Stimulated activated naive CD4-positive, alpha-beta T cell treated with Interleukin-2 at 50 U/mL for 16 hours (primary cell): ENCODE results near the gene SCNN1A.
"Not testable (repeated sequence)": the region's sequence is repeated elsewhere in the genome, so short reads cannot be mapped to it uniquely, and the experiment has no call there.

ENCODE experiments used
- DNase-seq: peaks from one replicate; lab custom pipeline; 2025; lab: John Stamatoyannopoulos, UW

Gene SCNN1A

DNA sequence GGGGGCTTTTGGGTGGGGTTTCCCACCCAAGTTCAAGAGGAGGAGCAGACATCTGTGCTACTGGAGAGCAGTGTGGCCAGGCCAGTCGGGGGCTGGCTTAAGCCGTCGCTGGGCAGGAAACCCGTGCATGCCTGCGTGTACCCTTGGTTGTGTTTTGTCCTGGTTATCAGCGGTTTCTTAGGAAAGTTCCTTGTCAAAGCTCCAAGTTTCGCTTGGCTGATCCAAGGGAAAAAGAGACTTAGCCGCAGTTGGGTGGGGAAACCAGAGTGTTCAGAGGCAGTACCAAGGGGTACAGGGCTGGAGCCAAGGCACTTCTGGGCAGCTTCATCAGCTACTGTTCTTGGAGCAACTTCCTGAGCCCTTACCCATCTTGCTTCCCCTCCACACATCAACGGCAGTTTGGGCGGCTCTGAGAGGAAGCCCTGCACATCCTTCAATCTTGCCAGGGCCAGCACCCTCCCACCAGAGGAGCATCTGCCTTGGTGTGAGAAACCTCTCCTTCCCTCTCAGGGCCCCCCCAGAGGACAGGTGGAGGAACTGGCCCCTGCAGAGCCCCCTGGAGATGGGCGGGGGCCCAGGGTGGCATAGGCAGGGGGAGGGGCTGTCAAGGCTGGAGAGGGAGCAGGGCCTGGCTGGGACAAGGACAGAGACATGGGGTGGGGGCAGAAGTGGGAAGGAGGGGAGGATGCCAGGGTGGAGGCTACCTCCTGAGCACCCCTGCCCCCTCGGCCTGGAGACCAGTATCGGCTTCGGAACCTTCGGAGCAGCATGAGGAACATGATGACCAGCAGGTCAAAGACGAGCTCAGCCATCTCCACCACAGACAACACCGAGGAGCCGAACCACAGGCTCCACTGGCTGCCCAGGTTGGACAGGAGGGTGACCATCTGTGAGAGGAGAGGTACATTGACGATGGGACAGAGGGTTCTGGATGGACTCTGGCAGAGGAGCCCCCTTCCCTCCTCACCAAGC lies 27.7 kb downstream of the SCNN1A start:
- no peak for DNase-seq

DNA sequence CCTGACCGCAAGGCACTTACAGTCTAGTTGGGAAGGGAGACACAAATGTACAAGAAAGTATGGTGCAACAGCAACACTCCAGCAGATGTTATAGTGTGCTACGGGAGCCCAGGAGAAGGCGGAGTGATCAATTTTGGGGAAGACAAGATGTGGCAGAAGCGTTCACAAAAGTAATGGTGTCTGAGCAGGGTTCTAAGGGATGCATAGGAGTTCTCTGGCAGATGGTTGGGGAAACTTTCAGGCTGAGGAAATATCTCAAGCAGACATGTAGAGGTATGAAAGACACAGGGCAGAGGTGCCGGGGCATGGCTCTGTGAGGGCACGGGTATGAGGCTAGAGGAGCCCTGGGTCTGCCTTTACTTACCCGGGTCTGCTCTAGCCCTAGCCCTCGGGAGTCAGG lies 28.4 kb downstream of the SCNN1A start:
- DNase-seq, result no peak

DNA sequence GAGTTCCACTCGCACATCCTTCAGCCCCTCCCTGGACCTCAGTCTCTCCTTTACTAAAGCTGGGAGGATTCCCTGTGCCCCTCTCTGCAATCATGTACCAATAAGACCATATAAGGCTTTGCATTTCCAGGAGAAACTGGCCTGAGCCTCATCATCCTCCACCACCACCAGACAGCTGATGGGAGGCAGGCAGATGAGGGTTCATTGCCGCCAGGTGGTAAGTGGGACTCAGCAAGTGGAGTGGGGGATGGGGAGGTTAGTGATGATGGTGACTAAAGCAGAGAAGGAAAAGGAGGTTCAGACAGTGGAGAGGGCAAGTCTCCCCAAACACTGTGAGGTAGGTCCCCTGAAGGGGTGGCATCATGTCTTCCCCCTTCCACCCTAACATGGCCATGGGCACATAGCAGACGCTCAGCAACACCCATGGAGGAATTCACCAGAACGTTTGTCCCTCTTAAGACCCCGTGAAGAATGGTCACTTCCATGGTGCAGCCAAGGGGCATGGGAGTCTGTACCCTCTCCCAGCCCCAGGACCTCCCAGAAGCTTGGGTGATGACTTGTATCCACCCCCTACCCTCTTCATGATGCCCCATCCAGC lies 29.0 kb downstream of the SCNN1A start:
- DNase-seq, result no peak

DNA sequence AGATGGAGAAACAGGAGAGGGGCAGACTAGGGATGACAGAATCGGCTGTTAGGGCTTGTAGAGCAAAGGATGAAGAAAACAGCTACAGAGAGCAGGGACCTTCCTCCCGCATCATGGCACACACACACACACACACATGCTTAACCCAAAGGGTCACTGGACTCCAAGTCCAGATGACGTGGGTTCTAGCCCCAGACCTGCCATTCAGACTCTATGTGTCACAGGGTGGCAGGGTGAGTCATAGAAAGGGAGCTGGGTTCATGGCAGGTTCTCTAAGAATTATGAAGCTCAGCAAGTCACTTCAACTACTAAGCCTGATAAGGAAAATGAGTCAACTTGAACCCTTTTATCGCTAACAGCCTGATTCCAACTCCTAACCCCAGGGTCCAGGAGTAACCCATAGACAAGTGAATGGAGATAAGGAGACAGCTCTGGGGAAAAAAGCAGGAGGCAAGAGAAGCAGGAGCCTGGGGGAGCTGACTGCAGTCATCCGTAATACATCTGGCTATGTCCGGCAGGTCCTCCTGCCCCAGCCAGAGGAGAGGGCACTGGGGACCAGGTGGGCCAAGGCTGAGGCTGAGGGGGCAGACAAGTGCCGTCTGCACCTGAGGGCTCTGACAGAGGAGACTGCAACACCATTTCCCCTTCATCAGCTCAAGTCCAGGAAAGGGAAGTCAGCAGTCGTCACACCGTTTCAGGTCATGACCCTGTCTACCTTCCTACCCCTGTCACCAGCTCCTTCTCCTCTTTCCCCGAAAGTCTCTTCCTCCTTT lies 29.9 kb downstream of the SCNN1A start:
- DNase-seq, result peak; percentile 33

DNA sequence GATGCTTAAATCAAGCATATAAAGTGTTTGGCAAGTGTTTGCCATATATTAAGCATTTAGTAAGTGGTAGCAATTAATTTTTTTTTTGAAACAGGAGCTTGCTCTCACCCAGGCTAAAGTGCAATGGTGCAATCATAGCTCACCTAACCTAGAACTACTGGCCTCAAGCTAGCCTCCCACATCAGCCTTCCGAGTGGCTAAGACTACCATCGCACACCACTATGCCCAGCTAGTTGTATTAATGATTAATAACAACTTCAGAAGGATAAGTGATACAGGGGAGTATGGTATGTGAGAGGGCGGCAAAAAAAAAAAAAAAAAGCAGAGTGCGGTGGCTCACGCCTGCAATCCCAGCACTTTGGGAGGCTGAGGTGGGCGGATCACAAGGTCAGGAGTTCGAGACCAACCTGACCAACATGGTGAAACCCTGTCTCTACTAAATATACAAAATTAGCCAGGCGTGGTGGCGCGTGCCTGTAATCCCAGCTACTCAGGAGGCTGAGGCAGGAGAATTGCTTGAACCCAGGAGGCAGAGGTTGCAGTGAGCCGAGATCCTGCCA lies 31.2 kb downstream of the SCNN1A start:
- not testable (repeated sequence) for DNase-seq

DNA sequence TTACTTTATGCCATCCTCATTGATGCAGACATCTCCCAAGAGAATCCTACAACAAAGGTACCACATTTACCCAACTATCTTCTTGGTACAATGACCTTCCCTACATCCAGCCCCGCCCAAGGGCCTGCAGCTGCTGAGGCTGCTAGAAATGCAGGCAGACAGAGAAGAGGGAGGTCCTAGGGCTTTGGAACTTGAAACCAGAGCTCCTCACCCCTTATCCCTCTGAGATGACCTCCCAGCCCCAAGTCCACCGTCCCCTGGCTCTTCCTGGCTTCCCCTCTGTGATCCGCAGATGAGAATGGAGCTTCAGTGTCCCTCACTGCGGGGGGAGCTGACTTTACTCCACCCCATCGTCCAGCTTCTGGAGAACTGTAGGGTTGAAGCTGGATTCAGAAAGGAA lies 31.8 kb downstream of the SCNN1A start:
- DNase-seq, result no peak

DNA sequence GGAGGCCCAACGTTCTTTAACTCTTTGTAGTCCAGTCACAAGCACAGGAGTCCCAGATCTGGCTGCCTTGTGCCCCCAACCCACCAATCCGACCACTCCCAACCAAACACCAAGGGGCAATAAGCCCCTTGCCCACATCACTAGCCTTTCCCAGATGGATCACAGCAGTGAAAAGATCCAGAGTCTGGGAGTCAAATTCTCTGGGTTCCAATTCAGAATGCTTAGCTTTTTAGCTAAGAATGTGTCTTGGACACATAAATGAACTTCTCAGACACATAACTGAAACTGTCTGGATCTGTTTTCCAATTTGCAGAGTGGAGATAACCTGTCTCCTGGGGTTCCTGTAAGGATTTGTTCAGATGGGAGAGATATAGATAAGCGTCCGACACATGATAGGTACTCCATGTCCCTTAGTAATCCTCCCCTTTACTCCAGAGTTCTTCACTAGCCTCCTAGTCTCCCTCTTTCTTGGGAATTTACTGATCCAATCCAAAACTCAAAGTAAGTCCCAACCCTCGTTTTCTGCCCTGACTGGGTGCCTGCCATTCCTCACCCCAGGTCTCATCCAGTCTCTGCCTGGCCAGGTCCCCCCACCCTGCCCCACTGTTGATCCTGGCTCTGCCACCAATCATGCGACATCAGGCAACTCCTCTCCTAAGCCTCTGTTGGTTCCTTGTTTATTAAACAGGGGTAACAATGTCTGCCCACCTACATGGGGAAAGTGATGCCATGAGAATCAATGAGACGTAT lies 33.0 kb downstream of the SCNN1A start:
- no peak for DNase-seq

DNA sequence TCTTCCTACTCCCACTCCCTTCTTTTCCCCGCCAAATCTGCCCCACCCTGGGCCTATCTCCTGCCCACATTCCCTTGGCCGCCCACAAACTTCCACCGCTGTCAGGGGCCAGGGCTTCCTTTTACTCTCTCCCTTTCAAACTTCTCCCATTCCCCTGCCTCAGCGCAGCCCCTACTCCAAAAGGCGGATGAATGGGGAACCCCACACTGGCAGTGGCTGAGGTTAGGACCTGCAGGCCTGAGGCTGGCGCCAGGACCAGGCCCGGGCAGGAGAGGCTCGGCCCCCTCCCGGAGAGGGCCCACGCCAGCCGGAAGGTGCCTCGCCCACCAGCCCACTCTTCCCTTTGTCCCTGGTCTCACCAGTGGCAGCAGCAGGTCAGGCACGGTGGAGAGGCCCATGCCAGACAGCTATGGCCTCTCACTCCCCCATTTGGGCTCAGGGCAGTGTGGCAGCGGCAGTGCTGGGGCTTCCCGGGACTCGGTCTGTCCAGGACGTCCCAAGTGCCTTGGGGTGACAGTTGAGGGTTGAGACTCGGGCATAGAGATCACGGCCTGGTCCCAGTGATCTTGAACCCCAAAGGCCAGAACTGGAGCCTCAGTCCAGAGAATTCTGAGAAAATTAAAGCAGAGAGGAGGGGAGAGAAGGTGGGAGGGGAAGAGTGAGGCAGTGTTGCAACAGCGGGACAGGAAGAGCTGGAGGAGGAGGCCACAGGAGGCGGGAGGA lies 33.8 kb downstream of the SCNN1A start, which contains the start of gene TNFRSF1A:
Gene TNFRSF1A (minus strand): TSS at position 660 of the 723 bp plus-strand sequence. CDS start 262 bp downstream, at position 398.
- DNase-seq, result peak; percentile 56

DNA sequence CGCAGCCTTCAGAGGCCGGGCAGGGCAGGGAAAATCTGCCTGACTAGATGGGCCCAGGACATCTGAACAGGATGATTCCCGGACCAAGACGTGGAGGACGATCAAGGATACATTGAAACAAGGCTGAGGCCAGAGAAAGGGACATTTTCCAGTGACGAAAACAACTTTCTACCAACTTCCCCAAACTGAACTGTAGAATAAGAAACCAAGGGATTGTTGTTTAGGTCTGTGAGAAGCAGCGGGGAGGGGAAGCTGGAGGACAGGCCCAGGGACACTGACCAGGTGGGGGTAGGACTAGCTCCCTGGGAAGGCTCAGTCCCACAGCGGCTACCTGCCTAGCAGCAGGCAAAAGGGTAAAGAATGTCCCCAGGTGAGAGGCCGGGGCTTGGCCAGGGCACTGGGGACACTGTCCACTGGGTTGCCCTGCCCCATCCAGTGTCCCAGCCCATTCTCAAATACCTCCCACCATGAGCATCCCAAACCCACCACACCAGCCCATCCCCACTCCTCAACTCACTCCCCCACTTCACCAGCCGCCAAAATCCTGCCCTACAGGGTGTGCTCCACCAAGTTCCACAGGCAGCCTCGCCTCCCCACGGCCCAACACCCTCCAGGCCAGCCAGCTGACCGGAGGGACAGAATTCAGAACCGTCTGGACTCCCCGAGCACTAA lies 34.5 kb downstream of the SCNN1A start:
- DNase-seq, result no peak

DNA sequence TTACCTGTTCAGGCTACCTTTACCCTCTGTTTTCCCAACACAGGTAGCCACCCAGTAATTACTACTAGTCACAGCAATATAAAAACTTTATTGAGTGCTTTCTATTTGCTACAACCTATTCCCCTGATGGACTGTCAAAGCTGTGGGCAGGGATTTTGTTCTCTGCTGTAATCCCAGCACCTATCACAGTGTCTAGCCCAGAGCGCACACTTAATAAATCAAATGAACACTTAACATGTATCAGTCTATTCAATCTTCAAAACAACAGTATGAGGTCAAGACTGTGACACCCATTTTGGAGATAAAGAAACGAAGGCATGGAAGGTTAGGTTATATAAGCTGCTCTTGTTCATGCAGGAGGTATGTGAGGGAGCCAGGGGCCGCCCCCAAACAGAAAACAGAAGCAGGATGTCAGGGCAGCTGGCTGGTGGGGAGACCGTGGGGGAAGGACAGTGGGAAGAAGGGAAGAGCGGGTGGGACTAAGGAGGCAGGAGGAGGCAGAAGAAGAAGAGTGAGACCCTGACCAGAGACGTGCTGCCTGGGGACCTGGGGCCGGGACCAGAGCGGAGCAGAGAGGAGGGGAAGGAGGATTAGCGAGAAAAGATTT lies 35.2 kb downstream of the SCNN1A start:
- no peak for DNase-seq

DNA sequence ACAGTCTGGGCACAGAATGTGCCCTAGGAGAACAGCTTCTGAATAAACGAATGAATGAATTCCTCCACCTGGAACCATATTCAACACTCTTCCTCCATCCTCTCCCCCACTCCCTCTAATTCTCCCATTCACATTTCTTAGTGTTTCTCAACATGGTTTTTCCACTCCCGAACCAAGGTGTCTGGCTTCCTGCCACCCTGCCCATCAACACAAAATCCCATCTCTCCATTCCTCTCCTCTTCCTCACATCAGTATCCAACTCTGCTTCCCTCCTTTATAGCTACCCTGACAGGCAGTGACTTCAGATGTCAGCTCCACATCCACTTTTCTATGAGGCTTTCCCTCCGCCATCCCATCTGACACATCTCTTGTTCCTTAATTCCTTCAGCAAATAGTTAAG lies 36.4 kb downstream of the SCNN1A start:
- DNase-seq, result no peak

DNA sequence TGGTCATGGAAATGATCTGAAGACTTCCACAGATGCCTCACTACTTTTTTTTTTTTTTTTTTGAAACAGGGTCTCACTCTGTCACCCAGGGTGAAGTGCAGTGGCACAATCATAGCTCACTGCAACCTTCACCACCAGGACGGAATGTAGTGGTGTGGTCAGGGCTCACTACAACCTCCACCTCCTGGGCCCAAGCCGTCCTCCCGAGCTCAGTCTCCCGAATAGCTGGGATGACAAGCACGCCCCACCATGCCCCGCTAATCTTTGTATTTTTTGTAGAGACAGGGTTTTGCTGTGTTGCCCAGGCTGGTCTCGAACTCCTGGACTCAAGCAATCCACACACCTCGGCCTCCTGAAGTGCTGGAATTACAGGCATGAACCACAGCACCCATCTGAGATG lies 36.8 kb downstream of the SCNN1A start:
- DNase-seq, result not testable (repeated sequence)

DNA sequence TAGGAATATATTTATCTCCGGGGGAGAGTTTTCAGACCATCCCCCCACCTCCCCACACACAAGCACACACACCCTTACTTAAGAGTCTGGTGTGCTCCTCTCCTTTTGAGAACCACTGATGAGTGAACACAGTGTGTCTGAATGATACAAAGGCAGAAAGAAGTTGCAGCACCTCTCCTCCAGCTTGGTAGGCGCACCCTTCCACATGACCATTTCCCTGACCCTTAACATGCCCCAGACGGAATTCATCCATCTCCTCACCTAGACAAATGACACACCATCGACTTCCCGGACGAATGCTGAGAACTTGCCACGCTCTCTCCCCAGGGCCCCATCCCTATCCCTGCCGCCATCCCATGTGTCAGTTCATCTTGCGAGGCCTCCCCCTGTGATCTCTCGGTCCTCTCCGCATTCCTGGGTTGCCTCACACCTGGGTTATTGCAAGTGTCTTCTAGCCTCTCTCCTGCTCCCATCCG lies 37.4 kb downstream of the SCNN1A start:
- DNase-seq, result no peak

DNA sequence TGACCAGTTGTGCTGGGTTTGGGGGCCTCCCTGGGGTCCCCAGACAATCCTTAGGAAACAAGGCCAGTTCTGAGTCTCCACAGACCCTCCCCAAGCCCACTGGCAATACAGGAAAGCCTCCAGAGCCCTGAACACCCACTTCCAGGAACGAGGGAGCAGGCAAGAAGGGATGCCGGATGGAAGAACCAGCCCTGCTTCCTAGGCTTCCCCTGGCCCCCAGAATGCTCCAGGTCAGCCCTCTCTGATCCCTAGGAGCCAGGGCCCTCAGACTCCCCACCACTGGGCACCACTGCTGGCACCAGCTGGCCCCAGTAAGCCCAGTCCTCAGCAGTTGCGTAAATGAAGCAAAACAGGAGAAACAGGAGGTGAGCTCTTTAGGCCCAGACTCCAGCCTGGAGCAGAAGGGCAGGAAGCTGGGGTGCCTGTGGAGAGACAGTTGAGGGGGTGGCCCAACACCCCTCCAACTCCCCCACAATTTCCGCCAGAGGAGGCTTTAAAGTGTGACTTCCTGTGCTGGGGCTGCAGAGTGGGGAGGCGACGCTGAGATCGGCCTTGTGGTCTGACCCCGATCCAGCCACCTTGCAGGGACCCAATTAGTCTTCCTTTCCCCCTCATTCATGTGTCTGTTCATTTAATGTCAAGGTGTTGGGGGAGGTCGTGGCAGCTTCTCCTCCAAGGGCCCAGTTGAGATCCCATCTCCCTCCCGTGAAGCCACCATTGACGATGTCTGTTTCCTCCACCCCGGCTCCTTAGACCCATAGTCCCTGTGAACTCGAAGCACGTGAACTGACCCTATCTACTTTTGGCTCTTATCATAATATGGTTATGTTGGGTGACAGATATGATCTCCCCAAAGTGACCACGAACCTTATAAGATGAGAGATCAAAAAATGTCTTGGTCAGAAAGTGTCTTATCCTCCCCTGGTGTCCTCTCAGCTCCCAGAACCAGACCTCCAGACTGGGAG lies 38.2 kb downstream of the SCNN1A start:
- DNase-seq, result peak; percentile 30

DNA sequence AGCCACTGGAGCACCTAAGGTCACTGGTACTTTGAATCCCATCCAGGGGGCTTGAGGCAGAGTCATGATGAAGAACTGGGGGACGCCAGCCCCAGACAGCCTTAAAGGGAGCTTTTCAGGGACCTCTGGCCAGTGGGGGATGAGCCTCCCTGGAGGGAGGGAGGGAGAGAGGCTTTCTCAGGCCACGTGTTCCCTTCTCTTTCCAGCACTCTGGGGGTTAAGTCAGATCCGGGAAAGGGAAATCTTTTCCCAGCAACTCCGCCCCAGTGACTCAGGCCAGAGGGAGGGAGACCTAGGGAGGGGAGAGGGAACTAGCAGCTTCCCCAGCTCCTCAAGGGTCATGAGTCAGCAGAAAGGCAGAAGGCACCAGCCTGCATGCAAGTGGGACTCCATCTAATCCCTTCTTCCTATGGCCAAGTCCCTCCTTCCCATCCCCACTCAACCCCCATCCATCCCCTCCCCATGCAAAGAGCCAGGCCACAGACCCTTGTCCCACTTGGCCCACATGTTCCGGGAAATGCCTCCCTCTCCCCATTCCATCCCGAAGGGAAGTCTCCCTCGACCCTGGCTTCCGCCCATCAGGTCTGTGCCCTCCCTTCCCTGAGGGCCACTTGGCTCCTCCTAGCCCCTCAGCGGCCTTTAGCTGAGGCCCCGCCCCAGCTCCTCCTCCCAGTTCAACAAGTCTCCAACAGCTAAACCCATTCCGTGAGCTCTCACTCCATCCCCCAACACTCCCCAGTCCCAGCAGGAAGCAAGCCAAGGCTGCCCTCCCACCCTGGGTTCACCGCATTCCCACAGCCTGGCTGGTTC lies 39.1 kb downstream of the SCNN1A start:
- DNase-seq, result peak; percentile 43

DNA sequence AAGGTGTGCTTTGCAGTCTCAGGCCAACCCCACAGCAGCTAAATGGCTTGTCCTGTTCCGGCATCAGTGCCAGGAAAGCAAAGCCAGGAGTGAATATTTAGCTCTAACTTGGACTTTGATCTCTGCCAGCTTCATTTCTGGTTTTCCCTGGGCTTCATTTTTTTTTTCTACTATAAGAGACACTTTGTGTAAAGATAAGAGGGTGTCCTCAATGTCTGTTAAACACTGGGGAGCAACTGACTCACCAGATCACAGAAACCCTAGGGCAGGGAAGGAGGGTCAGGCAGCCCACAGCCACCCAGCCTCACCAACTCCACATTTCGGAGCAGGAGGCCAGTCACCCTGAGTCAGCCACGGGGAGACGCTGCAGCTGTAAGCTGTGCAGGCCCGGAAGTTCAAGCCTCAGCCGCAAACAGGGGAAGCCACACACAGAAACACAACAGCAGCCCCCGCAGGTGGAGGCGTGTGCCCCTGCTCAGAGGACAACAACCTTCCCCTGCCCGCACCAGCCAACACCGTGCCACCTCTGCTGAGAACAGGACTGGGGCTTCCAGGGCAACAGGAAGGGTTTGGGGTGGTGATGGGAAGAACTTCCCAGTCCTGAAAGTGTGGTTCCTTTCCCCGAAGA lies 39.8 kb downstream of the SCNN1A start:
- peak; percentile 88 for DNase-seq

DNA sequence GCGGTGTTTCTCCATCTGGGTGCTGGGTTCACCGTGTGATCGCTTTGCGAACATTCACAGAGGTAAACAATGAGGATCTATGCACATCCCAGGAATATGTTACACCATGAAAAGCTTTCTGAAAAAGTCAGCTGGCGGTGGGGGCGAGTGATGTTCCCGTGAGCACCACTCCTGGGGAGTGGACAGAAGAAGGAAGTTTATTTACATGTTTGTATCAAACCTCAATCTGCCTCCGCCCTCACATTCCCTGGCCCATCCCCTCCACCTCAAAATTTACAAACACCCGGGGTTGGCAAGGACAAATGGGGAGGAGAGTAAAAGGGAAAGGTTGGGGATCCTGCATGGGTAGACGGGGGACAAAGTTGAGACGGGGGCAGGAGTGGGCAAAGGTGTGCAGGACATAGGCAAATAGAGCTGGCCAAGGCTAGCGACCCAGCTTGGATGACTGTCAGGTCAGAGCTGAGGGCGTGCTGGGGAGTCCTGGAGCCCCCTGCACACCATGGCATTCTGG lies 40.4 kb downstream of the SCNN1A start:
- DNase-seq, result no peak
